ENCODE results near the gene TCL1A. TPM values are rescaled to one million over a fixed set of nuclear protein-coding genes. Genes with fewer than 3 reads are reported as not detected.

TCL1A gene
- total and polyA plus RNA-seq, 9 of the 15 experiments (the other 6 are each of a cell fraction or from before 2014, with no cell fraction given): 0.10 to 0.11 TPM; not detected in 7

- TF ChIP-seq, protein P1, sequence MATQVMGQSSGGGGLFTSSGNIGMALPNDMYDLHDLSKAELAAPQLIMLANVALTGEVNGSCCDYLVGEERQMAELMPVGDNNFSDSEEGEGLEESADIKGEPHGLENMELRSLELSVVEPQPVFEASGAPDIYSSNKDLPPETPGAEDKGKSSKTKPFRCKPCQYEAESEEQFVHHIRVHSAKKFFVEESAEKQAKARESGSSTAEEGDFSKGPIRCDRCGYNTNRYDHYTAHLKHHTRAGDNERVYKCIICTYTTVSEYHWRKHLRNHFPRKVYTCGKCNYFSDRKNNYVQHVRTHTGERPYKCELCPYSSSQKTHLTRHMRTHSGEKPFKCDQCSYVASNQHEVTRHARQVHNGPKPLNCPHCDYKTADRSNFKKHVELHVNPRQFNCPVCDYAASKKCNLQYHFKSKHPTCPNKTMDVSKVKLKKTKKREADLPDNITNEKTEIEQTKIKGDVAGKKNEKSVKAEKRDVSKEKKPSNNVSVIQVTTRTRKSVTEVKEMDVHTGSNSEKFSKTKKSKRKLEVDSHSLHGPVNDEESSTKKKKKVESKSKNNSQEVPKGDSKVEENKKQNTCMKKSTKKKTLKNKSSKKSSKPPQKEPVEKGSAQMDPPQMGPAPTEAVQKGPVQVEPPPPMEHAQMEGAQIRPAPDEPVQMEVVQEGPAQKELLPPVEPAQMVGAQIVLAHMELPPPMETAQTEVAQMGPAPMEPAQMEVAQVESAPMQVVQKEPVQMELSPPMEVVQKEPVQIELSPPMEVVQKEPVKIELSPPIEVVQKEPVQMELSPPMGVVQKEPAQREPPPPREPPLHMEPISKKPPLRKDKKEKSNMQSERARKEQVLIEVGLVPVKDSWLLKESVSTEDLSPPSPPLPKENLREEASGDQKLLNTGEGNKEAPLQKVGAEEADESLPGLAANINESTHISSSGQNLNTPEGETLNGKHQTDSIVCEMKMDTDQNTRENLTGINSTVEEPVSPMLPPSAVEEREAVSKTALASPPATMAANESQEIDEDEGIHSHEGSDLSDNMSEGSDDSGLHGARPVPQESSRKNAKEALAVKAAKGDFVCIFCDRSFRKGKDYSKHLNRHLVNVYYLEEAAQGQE (IDR thresholded peaks at IDR 0.05; ENCODE audit: borderline replicate concordance): no peak
- TF ChIP-seq, protein P1 (CRISPR knock-in tag; IDR thresholded peaks at IDR 0.05; ENCODE audit: low read depth): no peak
- no peak for TF ChIP-seq SIRT6 (IDR thresholded peaks at IDR 0.05; ENCODE audit: low read depth, low read length)
- no peak for TF ChIP-seq SRSF3 (IDR thresholded peaks at IDR 0.05; ENCODE audit: insufficient read depth, low read length)
- TF ChIP-seq, protein P2, sequence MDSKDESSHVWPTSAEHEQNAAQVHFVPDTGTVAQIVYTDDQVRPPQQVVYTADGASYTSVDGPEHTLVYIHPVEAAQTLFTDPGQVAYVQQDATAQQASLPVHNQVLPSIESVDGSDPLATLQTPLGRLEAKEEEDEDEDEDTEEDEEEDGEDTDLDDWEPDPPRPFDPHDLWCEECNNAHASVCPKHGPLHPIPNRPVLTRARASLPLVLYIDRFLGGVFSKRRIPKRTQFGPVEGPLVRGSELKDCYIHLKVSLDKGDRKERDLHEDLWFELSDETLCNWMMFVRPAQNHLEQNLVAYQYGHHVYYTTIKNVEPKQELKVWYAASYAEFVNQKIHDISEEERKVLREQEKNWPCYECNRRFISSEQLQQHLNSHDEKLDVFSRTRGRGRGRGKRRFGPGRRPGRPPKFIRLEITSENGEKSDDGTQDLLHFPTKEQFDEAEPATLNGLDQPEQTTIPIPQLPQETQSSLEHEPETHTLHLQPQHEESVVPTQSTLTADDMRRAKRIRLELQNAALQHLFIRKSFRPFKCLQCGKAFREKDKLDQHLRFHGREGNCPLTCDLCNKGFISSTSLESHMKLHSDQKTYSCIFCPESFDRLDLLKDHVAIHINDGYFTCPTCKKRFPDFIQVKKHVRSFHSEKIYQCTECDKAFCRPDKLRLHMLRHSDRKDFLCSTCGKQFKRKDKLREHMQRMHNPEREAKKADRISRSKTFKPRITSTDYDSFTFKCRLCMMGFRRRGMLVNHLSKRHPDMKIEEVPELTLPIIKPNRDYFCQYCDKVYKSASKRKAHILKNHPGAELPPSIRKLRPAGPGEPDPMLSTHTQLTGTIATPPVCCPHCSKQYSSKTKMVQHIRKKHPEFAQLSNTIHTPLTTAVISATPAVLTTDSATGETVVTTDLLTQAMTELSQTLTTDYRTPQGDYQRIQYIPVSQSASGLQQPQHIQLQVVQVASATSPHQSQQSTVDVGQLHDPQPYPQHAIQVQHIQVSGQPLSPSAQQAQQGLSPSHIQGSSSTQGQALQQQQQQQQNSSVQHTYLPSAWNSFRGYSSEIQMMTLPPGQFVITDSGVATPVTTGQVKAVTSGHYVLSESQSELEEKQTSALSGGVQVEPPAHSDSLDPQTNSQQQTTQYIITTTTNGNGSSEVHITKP (IDR thresholded peaks at IDR 0.05; ENCODE audit: partially characterized antibody): no peak
- no peak for TF ChIP-seq MECOM (CRISPR knock-in tag; IDR thresholded peaks at IDR 0.05)
- no peak for TF ChIP-seq ZNF175 (CRISPR knock-in tag; IDR thresholded peaks at IDR 0.05; ENCODE audit: low read depth)
- TF ChIP-seq, protein P3, sequence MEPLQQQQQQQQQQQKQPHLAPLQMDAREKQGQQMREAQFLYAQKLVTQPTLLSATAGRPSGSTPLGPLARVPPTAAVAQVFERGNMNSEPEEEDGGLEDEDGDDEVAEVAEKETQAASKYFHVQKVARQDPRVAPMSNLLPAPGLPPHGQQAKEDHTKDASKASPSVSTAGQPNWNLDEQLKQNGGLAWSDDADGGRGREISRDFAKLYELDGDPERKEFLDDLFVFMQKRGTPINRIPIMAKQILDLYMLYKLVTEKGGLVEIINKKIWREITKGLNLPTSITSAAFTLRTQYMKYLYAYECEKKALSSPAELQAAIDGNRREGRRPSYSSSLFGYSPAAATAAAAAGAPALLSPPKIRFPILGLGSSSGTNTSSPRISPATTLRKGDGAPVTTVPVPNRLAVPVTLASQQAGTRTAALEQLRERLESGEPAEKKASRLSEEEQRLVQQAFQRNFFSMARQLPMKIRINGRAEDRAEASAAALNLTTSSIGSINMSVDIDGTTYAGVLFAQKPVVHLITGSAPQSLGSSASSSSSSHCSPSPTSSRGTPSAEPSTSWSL (CRISPR knock-in tag; IDR thresholded peaks at IDR 0.05; ENCODE audit: borderline replicate concordance): no peak
- no peak for TF ChIP-seq RBM25 (IDR thresholded peaks at IDR 0.05; ENCODE audit: low read depth, low read length, severe bottlenecking)
- TF ChIP-seq MCM7 (IDR thresholded peaks at IDR 0.05): no peak
Observed at GRCh38 chr14:95759941-95760340, 46.0 kb upstream of the TCL1A start (continued).
